Activated T-cell treated with anti-CD3 and anti-CD28 coated beads, Interleukin-2, amount 50 U/mL, for 1 hour (primary cell): ENCODE results near the gene KIAA0513.
"Not testable (repeated sequence)": the region's sequence is repeated elsewhere in the genome, so short reads cannot be mapped to it uniquely, and the experiment has no call there.

Experiments used
- DNase-seq: peaks from one replicate; pipeline ENCODE4 v3.0.0-alpha.2; 2020

KIAA0513 gene

DNA sequence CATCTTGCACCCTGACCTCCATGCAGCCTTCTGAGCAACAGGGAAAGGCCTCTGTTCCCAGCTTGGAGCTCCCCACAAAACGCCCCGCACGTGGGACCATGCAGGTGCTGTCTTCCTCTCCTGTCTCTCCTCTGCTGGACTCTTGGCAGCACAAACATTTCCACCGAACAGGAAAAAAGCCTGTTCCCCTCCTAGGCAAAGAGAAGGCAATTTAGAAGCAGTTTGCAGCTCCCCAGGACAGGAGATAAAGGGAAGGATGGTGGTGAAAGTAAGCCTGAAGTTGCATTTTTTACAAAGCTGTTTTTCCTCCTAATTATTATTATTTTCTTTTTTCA, 92.4 kb downstream of the KIAA0513 start:
- no peak for DNase-seq

DNA sequence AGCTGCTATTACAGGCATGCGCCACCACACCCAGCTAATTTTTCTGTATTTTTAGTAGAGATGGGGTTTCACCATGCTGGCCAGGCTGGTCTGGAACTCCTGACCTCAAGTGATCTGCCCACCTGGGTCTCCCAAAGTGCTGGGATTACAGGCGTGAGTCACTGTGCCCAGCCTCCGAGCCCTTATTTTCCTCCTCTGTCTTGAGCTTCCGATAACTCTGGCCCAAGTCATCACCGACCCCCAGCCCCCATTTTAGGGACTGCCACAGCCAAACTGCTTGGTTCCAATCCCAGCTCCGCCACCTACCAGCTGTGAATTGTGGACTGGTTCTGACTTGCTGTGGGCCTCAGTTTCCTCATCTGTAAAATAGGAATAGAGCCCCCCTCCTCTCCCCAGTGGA, 95.8 kb downstream of the KIAA0513 start:
- not testable (repeated sequence) for DNase-seq

DNA sequence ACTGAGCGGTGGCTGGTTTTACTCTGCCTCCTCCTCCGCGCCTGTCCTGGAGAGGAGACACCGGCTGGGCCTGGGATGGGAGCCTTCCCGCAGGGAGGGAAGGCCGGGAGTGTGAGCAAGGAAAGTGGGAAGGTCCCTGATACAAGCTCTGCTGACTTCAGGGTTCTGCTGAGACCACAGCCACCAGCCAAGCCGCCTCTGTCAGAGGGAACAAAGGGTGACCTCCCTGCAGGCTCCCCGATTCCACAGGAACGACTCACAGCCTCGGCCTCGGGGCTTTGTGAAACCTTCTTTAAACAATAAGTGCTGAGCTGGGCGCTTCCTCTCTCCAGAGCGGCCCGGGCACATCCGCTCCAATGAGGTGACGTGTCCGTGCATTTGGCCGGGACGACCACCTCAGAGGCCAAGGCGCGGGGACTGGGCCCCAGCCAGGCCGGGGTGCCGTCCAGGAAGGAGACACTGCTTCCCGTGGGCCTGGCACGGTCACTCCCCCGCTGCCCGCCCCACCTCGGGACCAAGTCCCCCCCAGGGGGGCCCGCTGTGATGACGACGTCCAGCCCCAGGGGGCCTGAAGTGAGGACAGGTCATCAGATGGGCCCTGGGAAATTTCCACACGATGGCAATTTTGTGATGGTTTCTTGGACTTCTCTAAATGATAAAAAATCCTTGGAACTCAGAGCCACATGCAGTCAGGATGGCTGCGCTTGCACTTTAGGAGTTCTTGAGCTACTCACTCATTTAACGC, 96.5 kb downstream of the KIAA0513 start:
- DNase-seq, result no peak

DNA sequence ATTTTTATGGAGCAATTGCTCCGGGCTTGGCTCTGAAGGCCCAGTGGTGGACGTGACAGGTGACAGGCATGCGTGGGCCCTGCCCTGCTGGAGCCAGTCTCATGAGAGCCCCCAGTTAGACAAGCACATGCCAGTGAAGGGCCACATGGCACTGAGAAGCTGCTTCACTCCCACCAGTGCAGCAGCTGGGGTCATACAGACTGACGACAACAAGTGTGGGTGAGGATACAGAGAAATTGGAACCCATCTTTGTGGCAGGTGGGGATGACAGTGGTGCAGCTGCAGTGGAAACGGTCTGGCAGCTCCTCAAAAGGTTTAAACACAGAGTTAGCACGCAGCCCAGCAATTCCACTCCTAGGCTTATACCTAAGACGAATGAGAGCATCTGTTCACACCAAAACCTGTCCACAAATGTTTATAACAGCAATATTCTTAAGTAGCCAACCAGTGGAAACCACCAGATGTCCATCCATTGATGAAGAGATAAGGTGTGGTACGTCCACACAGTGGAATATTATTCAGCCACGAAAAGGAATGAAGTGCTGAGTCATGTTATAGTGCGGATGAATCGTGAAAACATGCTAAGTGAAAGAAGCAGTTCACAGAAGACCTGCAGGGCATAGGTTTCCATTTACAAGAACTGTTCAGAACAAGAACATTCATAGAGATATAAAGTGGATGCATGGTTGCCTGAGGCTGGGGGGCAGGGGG, 97.2 kb downstream of the KIAA0513 start:
- DNase-seq, result no peak

DNA sequence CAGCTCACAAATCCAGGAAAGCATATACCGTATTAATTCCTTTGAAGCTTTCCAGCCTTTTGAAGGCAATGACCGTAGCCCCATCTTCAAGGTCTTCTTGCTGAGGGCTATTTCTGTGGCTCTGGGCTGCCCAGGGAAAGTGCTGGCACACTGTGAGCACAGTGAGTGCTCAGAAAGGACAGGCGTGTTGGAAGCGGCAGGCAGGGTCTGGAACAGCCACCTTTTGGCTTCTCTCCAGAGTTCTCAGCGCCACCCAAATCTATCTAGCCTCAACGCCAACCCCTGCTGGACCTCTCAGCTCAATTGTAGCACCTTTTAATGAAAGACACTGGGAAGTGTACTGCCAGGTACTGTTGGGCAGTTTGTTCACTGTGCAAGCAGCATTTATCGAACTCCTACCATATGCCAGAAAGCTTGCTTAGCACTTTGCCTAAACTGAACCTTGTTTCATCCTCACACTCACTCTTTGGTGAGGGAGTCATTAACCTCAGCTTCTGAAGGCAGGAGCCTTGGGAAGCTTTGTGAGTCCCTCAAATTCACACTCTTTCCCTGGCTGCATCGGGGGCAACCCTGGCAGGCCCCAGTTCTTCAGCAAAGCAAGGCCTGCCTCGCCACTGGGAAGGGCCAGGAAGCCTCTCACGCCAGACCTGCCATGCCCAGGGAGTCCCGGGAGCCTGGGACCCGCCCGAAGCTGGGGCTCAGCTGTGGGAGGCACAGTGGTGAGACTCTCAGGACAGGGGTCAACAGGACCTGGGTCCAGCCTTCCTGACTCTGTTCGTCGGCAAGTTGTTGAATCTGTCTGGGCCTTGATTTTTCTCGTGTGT, 98.2 kb downstream of the KIAA0513 start:
- no peak for DNase-seq

DNA sequence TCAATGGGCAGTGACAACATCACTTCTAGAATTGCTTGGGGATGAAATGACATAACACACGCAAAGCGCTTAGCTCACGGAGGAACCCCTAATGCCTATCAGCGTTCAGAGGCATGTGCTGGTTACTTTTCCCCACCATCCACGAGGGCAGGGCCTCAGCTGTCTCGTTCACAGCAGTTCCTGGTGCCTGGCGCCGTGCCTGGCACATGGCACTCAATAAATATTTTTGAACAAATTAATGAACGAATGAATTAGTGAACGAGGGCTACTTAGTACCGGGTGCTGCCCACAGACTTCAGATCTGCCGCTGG, 98.8 kb downstream of the KIAA0513 start:
- no peak for DNase-seq

DNA sequence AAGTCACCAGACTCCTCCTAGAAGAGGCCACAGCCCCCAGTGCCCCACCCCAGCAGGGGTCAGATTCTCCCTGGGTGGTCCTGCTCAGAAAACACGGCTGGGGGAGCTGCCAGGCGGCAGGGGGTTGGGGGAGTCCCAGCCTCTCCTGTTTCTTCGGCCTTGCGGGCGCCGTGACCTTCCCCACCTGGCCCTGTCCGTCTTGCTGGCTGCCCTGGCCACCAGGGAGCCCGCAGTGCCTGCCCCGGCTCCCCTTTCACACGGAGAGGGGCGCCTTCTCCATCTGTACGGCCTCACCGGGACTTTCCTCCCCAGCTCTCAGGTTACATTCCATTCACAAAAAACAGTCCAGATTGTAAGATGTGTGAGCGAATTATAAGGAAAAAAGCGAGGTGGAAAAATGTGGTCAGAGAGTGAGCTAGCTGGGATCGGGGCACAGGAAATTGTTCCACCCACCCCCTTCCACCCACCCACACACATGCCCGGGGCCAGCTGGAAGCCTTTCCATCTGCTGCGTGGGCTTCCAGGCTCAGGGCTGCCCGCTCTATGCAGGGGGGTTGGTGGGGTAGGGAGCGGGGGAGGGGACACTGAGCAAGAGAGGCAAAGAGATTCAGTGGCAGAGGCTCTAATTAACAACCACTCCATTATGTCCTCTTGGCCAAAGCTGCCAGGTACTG, 99.2 kb downstream of the KIAA0513 start:
- DNase-seq, result no peak

DNA sequence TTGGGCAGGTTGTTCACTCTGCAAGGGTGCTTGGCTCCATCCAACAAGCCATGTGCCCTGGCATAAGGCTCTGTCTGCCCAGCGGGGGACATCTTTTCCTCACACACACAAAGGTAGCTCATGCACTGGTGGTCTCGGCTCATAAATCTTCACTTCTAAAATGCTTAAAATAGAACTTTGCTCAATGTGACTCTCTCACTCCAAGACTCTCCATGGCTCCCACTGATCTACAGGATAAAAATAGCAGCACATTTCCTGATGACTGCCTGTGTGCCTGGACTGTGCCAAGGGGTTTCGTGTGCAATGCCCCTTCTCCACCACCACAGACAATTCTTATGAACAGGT, 99.8 kb downstream of the KIAA0513 start:
- no peak for DNase-seq

DNA sequence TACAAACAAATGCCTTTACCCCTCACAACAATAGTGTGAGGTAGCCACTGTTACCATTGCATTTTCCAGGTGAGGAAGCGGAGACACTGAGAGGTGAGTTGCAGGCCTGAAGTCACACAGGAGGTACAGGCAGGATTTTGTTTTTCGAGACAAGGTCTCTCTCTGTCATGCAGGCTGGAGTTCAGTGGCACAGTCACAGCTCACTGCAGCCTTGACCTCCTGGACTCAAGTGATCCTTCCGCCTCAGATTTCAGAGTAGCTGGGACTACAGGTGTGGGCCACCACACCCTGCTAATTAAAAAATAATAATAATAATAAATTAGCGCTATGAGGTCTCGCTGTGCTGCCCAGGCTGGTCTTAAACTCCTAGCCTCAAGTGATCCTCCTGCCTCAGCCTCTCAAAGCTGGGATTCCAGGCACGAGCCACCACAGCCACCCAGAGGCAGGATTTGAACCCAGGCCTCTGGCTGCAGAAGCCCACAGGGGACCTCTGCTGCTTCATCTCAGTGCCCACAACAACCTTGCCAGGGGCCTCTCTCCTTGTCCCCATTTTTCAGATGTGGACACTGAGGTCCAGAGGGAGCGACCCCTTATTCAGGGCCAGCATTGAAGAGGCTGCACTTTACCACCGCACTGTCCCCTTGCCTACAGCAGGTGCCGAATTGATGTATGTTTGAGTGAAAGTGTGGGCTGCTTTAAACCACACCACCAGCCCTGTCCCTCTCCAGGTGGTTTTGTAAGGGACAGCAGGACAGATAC, 100.7 kb downstream of the KIAA0513 start:
- no peak for DNase-seq

DNA sequence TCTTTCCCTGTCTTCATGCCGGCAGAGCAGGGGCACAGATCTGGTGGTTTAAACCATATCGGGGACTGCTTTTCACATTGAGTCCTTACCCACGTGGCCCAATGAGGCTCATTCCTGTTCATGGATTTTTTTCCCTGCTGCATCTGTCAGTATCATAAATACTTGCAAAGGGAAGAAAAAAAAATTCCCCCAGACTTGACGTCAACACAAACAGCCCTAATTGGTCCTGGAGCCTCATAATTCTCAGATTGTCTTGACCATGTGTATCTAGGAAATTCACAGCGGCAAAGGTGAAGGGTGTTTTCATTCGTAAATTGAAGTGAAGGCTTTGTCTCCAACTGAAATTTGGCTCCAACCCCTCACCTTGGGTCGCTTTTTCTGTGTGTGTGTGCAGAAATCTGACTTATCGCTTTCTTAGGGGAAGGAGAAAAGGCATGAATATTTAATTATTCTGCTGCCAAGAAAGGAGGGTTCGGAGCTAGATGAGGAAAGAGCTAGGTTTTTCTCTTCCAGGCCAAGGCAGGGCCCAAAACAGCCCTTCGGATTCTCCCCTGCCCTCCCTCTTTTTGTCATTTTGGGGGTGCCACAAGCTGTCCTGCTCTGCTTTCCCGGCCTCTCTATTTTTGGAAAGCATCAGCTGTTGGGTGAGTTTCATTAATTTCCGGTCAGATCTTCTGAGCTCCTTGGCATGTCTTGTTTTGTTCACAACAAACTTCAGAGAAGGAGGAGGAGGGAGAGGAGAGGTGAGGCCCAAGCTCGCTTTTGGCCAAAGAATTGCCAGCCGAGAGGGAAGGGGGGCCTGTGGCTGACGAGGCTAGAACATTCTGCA, 102.5 kb downstream of the KIAA0513 start:
- DNase-seq, result no peak

DNA sequence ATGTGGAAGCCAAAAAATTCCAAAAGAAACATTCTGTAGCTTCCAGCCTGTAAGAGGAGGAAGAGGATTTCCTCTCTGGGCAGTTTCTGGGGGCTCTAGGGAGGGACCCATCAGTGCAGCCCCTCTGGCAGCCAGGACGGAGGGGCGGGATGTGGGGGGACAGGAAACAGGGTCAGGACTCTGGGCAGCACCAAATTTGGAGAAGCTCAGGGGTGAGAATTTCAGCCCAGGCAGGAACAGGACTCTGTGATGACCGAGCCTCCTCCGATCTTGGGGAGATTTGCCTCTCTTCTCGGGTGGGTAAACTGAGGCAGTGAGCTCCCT, 103.1 kb downstream of the KIAA0513 start:
- no peak for DNase-seq

DNA sequence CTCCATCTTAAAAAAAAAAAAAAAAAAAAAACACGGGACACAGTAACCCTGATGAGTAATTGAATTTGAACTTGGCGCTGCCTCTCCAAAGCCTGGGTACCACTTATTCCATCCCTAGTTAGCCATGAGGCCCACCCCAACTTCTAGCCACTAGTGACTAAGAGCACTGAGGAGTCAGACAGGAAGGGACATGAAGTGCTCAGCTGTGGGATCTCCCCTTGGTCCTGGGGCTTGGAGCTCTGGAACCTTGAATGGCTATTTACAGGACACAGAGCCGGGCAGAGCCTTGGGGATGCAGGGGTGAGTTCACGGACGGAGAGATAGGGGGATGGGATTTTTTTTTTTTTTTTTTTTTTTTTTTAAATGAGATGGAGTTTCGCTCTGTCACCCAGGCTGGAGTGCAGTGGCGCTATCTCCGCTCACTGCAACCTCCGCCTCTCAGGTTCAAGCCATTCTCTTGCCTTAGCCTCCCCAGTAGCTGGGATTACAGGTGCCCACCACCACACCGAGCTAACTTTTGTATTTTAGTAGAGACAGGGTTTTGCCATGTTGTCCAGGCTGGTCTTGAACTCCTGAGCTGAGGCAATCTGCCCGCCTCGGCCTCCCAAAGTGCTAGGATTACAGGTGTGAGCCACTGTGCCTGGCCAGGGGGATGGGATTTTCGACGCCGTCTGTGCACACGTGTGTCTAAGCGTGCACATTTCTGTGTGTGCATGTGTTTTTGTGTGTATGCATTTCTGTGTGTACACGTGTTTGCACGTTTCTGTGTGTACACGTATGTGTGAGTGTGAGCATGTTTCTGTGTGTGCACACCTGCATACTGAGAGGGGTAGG, 105.1 kb downstream of the KIAA0513 start:
- no peak for DNase-seq

DNA sequence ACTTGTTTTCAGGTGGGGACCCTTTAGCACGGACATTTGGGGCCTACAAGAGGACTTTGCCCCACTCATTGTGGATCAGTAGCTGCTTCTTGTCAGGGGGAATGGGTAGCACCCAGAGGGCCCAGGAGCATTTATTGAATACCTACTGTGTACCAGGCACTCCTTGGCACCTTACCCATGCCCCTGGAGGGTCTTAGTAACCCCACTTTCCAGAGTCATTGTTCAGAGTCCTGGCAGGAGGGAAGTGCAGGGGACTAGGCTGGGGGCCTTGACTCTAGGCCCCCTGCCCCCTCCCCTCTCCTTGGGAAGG, 105.7 kb downstream of the KIAA0513 start:
- no peak for DNase-seq

DNA sequence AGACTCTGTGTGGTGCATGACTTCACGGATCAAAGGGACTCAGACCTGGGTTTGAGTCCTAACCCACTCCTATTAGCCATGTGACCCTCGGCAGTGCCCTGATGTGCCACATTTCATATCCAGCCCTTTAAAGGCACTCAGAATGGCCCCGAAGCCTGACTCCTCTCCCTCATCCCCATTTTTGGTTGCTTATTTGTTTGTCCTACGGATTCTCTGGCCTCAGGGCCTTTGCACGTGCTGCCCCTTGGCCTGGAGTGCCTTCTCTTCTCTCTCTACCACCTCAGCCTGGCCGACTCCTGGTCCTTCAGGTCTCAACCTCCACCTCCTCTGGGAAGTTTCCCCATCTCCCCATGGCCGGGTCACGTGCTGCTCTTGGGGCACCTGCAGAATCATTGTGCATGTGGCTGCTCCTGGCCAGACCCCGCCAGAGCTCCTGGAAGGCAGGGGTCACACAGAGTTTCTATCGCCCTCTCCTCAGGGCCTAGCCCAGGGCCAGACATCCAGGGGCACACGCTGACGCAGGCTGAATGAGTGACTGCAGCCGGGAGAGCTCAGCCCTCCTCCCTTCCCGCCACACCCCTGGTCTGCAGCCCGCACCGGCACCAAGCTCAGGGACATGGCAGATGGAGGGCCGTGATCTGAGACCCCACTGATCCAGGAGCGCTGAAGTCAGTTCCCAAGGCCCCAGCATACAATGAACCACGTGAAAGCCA, 106.6 kb downstream of the KIAA0513 start:
- DNase-seq, result no peak

DNA sequence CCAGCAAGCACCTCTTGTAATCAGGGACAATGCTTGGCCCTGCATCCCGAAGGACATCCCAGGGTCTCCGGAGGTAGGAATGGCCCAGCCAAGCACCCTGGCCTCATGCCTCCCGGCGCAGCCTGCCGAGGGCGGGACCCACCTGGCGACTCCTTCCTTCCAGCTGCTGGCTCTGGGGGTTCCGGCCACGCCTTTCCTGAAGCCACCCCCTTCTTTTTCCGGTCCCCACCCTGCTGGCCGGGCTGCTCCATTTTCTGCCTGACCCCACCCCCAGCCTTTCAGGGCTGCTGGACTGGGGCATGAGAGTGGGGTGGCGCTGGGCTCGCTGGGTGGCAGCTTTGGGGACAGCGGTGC, 107.2 kb downstream of the KIAA0513 start:
- DNase-seq, result no peak

DNA sequence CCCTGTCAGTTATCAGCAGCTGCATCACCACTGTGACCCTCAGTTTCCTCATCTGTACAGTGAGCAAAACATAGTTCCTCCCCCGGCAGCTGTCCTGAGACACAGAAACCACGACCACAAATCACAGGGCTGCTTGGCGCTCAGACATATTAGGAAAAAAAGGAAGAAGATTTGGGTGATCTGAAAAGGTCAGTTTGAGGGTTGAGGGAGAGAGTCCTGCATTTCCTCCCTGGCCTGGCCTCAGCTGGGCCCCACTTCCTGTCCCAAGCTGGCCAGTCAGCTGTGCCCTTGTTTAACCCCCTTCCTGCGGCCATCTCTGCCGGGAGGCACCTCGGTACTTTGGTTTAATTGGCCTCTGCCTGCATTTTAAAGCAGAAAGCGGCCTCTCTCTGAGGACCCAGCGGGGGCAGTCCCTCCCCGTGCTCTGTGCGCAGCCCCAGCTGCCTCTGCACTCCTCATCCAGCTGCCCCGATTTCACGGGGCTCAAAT, 108.7 kb downstream of the KIAA0513 start:
- DNase-seq, result no peak

DNA sequence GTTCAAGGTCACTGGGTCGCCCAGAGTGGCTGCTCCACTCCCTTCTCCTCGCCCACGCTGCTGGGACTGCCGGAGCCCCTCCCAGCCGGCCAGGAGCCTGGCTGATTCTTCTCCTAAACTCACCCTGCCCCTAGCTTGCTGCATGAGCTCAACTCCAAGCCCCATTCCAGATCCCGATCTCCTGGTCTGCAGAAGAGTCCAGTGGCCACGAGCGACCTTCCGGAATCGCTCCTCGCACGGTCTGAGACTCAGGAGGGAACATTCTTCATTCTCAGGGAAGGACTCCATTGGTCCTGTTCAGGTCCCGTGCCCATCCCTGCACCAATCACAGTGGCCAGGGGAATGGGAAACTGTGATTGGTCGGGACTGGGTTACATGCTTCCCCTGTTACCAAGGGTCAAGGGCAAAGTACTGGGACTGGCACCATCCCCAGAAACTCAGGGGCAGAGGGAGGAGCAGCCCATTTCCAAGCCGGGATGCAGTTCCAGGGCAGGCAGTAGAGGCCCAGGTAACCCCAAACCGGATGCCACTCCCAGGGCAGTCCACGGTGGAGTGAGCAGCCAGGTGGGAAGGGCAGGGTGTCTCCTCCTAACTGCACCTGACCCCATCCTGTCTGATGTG, 109.2 kb downstream of the KIAA0513 start:
- no peak for DNase-seq

DNA sequence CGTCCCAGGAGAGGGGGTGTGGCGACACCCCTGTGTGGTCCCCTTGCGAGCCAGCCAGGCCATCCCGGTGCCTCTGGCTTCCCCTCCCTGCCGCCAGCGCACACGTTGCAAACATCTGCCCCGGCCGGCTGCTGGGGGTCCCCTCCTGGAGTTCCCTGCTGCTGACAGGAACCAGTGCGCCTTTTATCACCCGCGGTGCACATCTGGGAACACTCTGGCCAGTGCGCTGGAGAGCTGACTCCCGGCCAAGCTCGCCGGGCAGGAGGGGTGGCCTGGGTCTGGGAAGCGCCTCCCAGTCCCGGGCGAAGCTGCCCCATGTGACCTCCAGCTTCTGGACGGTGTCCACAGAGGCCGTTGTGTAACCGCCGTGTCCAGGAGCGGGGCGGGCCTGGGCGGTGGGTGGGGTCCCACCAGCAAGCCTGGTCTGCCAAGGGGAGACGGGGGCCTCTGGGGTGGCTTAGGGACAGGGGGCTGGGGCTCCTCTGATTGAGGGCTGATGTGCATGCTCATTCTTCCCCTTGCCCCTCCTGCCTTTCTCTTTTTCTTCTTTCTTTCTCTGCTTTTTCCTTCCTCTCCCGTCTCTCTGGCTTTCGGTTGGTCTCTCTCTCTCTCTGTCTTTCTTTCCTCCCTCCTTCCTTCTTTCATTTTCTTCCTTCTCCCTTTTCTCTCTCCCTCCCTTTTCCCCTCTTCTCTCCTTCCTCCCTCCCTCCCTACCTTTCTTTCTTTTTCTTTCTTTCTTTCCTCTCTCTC, 109.9 kb downstream of the KIAA0513 start:
- no peak for DNase-seq

DNA sequence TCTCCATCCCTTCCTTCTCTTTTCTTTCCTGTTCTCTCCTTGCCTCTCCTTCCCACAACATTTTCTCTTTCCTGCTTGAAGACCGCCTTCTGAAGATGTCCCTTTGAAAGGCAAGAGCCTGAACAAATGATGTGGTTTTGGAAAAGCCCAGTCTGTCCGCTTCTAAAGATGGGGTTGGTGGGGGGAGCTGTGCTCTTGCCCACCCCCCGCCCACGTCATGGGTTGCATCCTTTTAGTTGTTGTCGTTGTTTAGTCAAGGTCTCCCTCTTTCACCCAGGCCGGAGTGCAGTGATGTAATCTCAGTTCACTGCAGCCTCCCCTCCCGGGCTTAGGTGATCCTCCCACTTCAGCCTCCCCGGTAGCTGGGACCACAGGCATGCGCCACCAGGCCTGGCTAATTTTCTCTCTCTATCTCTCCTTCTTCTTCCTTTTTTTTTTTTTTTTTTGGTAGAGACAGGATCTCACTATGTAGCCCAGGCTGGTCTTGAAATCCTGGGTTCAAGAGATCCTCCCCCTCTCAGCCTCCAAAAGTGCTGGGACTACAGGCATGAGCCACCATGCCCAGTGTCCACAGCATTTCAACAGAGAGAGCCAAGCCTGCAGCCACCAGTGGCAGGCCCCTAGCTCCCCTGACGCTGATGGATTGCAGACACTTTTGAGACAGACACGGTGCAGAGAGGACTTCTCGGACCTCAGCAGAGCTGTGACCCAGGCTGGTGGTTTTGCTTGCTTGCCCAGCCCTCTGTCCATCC, 110.7 kb downstream of the KIAA0513 start:
- DNase-seq, result no peak
